Mesothelial cell of epicardium (in vitro differentiated cells): ENCODE measurements around the gene IRS1. TPM values are rescaled to one million over a fixed set of nuclear protein-coding genes. Genes with fewer than 3 reads are reported as not detected.

ENCODE experiments used
- DNase-seq, 2 experiments: peaks; one replicate each; pipeline ENCODE4 v3.0.0; 2021; ENCODE audit warnings: low spot score in 2 of 2; ENCODE audit not compliant: unreplicated experiment in 2 of 2
- H3K27ac Mint-ChIP-seq: 2 replicates; pipeline ENCODE4 v1.8.0; 2021; ENCODE audit warnings: mixed read lengths
- H3K27me3 Mint-ChIP-seq: 2 replicates; pipeline ENCODE4 v1.8.0; 2021; ENCODE audit warnings: low read depth, mixed read lengths
- H3K36me3 Mint-ChIP-seq: 2 replicates; pipeline ENCODE4 v1.8.0; 2021; ENCODE audit warnings: mixed read lengths
- H3K4me1 Mint-ChIP-seq: 2 replicates; pipeline ENCODE4 v1.8.0; 2021; ENCODE audit warnings: mixed read lengths
- H3K4me3 Mint-ChIP-seq: 2 replicates; pipeline ENCODE4 v1.8.0; 2021; ENCODE audit warnings: mild to moderate bottlenecking, moderate library complexity, mixed read lengths
- H3K9me3 Mint-ChIP-seq: 2 replicates; pipeline ENCODE4 v1.8.0; 2021; ENCODE audit warnings: mixed read lengths
- CTCF ChIP-seq: fragments of 200-600 bp; sonication (generic); IDR thresholded peaks from one replicate; pipeline ENCODE4 v1.5.0; 2021; ENCODE audit warnings: antibody characterized with exemption; ENCODE audit not compliant: unreplicated experiment
- total RNA-seq: library from RNA; stranded (reverse); gene quantifications from 3 replicates; pipeline ENCODE4 v1.2.1, GENCODE V29; 2021

The IRS1 gene
- total RNA-seq, 1 donor from 2014 or later: 64.2 TPM

GRCh38 chr2:226799976-226800940 lies 638 bp upstream of the IRS1 start:
- TF ChIP-seq CTCF: peak; percentile 32
- H3K27ac Mint-ChIP-seq: peak overlapping the region; percentile 96
- DNase-seq: no peak
- peaks cover 47% of the 10 kb centered on the region for H3K4me1 Mint-ChIP-seq
- H3K9me3 Mint-ChIP-seq: no peaks in the 10 kb centered on the region
- peaks cover 20% of the 10 kb centered on the region for H3K36me3 Mint-ChIP-seq
- peak overlapping the region; percentile 82 for H3K4me3 Mint-ChIP-seq
- peaks cover 5% of the 10 kb centered on the region for H3K27me3 Mint-ChIP-seq

- no peaks in the 10 kb centered on the region for H3K9me3 Mint-ChIP-seq
- H3K4me1 Mint-ChIP-seq: peaks cover 61% of the 10 kb centered on the region
- peak overlapping the region; percentile 94 for H3K27ac Mint-ChIP-seq
- DNase-seq: peak; percentile 30 to 72
- TF ChIP-seq CTCF: no peak
- peak overlapping the region; percentile 91 for H3K4me3 Mint-ChIP-seq
- H3K27me3 Mint-ChIP-seq: peaks cover 2% of the 10 kb centered on the region
- peaks cover 20% of the 10 kb centered on the region for H3K36me3 Mint-ChIP-seq
These were observed 1.0 kb downstream of the IRS1 start for GRCh38 chr2:226798422-226799210.

GRCh38 chr2:226797989-226798421 lies 1.6 kb downstream of the IRS1 start:
- no peaks in the 10 kb centered on the region for H3K9me3 Mint-ChIP-seq
- no peak for DNase-seq
- H3K4me1 Mint-ChIP-seq: peaks cover 67% of the 10 kb centered on the region
- TF ChIP-seq CTCF: no peak
- H3K27ac Mint-ChIP-seq: peak overlapping the region; percentile 94
- peaks cover 20% of the 10 kb centered on the region for H3K36me3 Mint-ChIP-seq
- peaks cover under 1% of the 10 kb centered on the region for H3K27me3 Mint-ChIP-seq
- H3K4me3 Mint-ChIP-seq: peak overlapping the region; percentile 91

- H3K4me3 Mint-ChIP-seq: peak overlapping the region; percentile 91
- H3K9me3 Mint-ChIP-seq: no peaks in the 10 kb centered on the region
- TF ChIP-seq CTCF: no peak
- peaks cover 20% of the 10 kb centered on the region for H3K36me3 Mint-ChIP-seq
- H3K27me3 Mint-ChIP-seq: no peaks in the 10 kb centered on the region
- H3K27ac Mint-ChIP-seq: peak overlapping the region; percentile 94
- H3K4me1 Mint-ChIP-seq: peaks cover 71% of the 10 kb centered on the region
- DNase-seq: peak; percentile 23 to 38
These were observed 2.2 kb downstream of the IRS1 start for GRCh38 chr2:226797289-226797988.

GRCh38 chr2:226796840-226797288 lies 2.8 kb downstream of the IRS1 start:
- no peak for TF ChIP-seq CTCF
- peaks cover 75% of the 10 kb centered on the region for H3K4me1 Mint-ChIP-seq
- H3K36me3 Mint-ChIP-seq: peaks cover 20% of the 10 kb centered on the region
- H3K4me3 Mint-ChIP-seq: peak overlapping the region; percentile 91
- no peaks in the 10 kb centered on the region for H3K27me3 Mint-ChIP-seq
- H3K27ac Mint-ChIP-seq: peak overlapping the region; percentile 87
- no peaks in the 10 kb centered on the region for H3K9me3 Mint-ChIP-seq
- peak in 1 of 2 experiments; percentile 44 for DNase-seq
